Kidney (tissue), 14 donors: ENCODE data around the gene C1orf35. TPM values are rescaled to one million over a fixed set of nuclear protein-coding genes. Genes with fewer than 3 reads are reported as not detected.

Source experiments
- DNase-seq, 5 donors: peaks; one replicate each; pipeline ENCODE4 v3.0.0-alpha.2; 2013 to 2020
- FAIRE-seq: peaks from 2 replicates; lab custom pipeline; 2012; peaks lifted over from hg19 to GRCh38; lab: Jason Lieb, UNC
- H3K27ac ChIP-seq, 2 donors: one replicate each; pipeline ENCODE4 v1.7.0; 2013; ENCODE audit warnings: low read depth in 2 of 2, low read length in 2 of 2, inconsistent platforms in 1 of 2
- H3K27me3 ChIP-seq: one replicate; pipeline ENCODE4 v1.7.1; 2013; ENCODE audit warnings: low read length, inconsistent platforms; ENCODE audit not compliant: control insufficient read depth, insufficient read depth
- H3K36me3 ChIP-seq, 3 donors: one replicate each; pipeline versions ENCODE4 v1.7.0 to v1.7.1; 2013; ENCODE audit warnings: low read length in 3 of 3, control low read depth in 1 of 3, inconsistent platforms in 1 of 3; ENCODE audit not compliant: insufficient read depth in 3 of 3, control insufficient read depth in 2 of 3
- H3K4me1 ChIP-seq, 3 donors: one replicate each; pipeline versions ENCODE4 v1.7.0 to v1.7.1; 2013; ENCODE audit warnings: low read length in 3 of 3, inconsistent platforms in 1 of 3, low read depth in 1 of 3; ENCODE audit not compliant: control insufficient read depth in 2 of 3, insufficient read depth in 2 of 3
- H3K4me3 ChIP-seq, 3 donors: one replicate each; pipeline versions ENCODE4 v1.7.0 to v1.8.1; 2013; ENCODE audit warnings: low read length in 3 of 3, control low read depth in 1 of 3, inconsistent platforms in 1 of 3
- H3K9ac ChIP-seq, 3 donors: one replicate each; pipeline versions ENCODE4 v1.7.0 to v1.7.1; 2013; ENCODE audit warnings: low read length in 3 of 3, control low read depth in 1 of 3, inconsistent platforms in 1 of 3
- H3K9me3 ChIP-seq, 3 donors: one replicate each; pipeline versions ENCODE4 v1.7.0 to v1.7.1; 2013; ENCODE audit warnings: low read length in 3 of 3, control low read depth in 1 of 3, inconsistent platforms in 1 of 3; ENCODE audit not compliant: control insufficient read depth in 2 of 3, insufficient read depth in 1 of 3
- CTCF ChIP-seq: IDR thresholded peaks from 3 replicates; pipeline ENCODE4 v1.5.1; 2012; ENCODE audit warnings: mild to moderate bottlenecking, moderate library complexity, borderline replicate concordance; ENCODE audit not compliant: insufficient read depth; ENCODE audit errors: extremely low read depth
- intact Hi-C: fragments of 100-400 bp; cut with DNase I; formaldehyde crosslinking; loops from one replicate; pipeline ENCODE4 v1.11.1; 2022
- polyA plus RNA-seq: library from polyadenylated mRNA; stranded (reverse); fragments of 350-450 nt; fragmentation: Illumina TruSeq; extraction: RNeasy Lipid Tissue Mini Kit (QIAGEN cat#74804); gene quantifications from one replicate; pipeline ENCODE4 v1.2.3, GENCODE V29; 2014; ENCODE audit warnings: low read depth, low replicate concordance; ENCODE audit not compliant: insufficient read depth
- total RNA-seq: library from RNA; stranded (reverse); fragmentation: NEBNext Ultra II Directional; extraction: Animal tissue kit (Norgen Biotek cat#: 25700); gene quantifications from one replicate; pipeline ENCODE4 v1.2.1, GENCODE V29; 2021
- donor health status: control.
- donor health status: control.
- donor health status: control.
- donor health status: control.
- donor health status: control.
- donor health status: DM: yes; HTN: yes; CAD: no.
- donor health status: Normal renal cell carcinoma (clear cell type).

The C1orf35 gene
- total and polyA plus RNA-seq, 2 donors from 2014 or later = 17.4 to 17.6 TPM

DNA sequence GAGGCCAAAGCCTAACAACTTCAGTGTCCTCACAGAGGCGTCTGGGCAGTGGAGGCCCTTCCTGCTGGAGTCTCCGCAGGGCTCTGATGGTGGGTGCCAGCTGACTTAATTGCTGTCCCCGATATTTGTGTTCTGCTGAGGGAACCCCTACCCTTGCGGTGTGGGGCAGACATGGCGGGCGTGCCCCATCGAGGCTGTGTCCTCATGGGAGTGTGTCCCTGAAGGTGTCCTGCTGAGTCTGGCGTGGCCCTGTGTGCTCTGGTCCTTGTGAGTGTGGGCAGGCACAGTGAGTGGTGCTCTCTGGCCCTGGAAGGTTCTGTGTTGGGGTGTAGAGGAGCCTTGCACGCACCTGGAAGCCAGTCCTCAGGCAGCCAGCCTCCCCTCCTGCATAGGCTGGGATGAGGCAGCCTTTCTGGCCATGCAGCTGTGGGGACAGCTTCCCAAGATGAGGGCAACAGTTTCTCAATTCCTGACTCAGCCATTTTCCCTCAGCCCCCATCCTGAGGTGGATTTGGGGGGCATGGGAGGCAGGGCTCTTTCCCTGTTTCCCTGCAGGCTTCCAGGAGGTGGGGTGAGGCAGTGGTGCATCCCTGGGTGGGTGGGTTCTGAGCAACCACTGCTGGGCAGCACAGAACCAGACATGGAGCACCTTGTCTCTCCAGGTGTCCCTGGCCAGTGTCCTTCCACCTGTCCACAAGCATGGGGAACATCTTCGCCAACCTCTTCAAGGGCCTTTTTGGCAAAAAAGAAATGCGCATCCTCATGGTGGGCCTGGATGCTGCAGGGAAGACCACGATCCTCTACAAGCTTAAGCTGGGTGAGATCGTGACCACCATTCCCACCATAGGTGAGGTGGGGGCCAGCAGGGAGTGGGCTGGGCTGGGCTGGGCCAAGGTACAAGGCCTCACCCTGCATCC, 6.5 kb downstream of the C1orf35 start:
- FAIRE-seq (no peak), DNase-seq (peak in 2 of 5 donors; percentile 24 to 64)
- Histone ChIP-seq H3K27me3 (no peaks in the 10 kb centered on the region), H3K4me3 (no peak overlapping the region), H3K27ac (no peak overlapping the region), H3K36me3 (peaks cover 0 to 25% (median 18%) of the 10 kb centered on the region in 3 donors), H3K9ac (no peak overlapping the region), H3K9me3 (peaks cover 0 to 8% (median 0%) of the 10 kb centered on the region in 3 donors), H3K4me1 (peaks cover 0 to 13% (median 0%) of the 10 kb centered on the region in 3 donors)
- TF ChIP-seq CTCF = no peak
- intact Hi-C loops = no loop called here

DNA sequence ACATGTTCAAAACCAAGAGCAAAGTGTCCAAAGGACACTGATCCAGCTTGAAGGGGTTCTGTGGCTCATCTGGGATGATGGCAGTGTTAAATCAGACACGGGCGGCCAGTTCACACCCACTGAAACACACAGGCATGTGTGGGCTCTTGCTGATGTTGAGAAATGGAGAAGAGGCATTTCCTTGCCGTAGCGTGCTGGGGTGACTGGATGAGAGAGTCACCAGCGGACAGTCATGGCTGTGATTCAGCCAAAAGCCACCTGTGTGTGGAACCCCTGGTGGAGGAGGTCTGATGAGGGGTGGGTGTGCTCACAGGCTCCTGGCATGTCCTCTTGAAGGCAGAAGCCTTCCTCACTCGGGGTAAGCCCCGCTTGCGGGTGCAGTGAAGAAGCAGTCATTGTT, 7.2 kb downstream of the C1orf35 start:
- intact Hi-C loops = no loop called here
- Histone ChIP-seq H3K9me3 (peaks cover 0 to 8% (median 0%) of the 10 kb centered on the region in 3 donors), H3K27me3 (no peaks in the 10 kb centered on the region), H3K4me3 (no peak overlapping the region), H3K9ac (no peak overlapping the region), H3K36me3 (peaks cover 0 to 25% (median 18%) of the 10 kb centered on the region in 3 donors), H3K4me1 (peaks cover 0 to 12% (median 7%) of the 10 kb centered on the region in 3 donors), H3K27ac (no peak overlapping the region)
- FAIRE-seq = no peak
- DNase-seq = peak in 2 of 5 donors; percentile 10 to 23
- TF ChIP-seq CTCF = no peak

GRCh38 chr1:228095161-228095560, 8.0 kb downstream of the C1orf35 start:
- peak in 2 of 5 donors; percentile 18 to 33 for DNase-seq
- no peak overlapping the region for H3K4me3 ChIP-seq
- H3K27ac ChIP-seq = no peak overlapping the region
- FAIRE-seq = no peak
- H3K27me3 ChIP-seq = no peaks in the 10 kb centered on the region
- no peak for TF ChIP-seq CTCF
- peaks cover 0 to 8% (median 0%) of the 10 kb centered on the region in 3 donors for H3K9me3 ChIP-seq
- H3K9ac ChIP-seq = no peak overlapping the region
- H3K4me1 ChIP-seq = peaks cover 0 to 18% (median 10%) of the 10 kb centered on the region in 3 donors
- intact Hi-C loops = no loop called here
- H3K36me3 ChIP-seq = peaks cover 0 to 22% (median 18%) of the 10 kb centered on the region in 3 donors
